K562 (cell line): ENCODE results near the gene ZNF316. TPM values are rescaled to one million over a fixed set of nuclear protein-coding genes. Genes with fewer than 3 reads are reported as not detected.
A peak's percentile ranks its signal among the peaks of the same experiment; 100 is the strongest.

ENCODE experiments used
- CEBPG ChIP-seq, 3 experiments: fragments of 200-800 bp in 1 of 3; sonication (Bioruptor generic) in 1 of 3; sonication (generic) in 1 of 3; formaldehyde crosslinking in 1 of 3; IDR thresholded peaks in 2 of 3; conservative IDR thresholded peaks in 1 of 3; 2 replicates each; pipeline versions ENCODE4 v1.6.1 to v1.8.0; 2016 to 2022; ENCODE audit warnings: missing compliant biosample characterization in 2 of 3, missing genetic modification characterization in 2 of 3, mild to moderate bottlenecking in 1 of 3, missing genetic modification reagents in 1 of 3
- KDM1A ChIP-seq, 2 experiments: fragments of 450-650 bp; IDR thresholded peaks; 2 replicates each; pipeline ENCODE4 v1.6.1; 2016; ENCODE audit warnings: mild to moderate bottlenecking in 2 of 2
- POLR2B ChIP-seq: fragments of 450-650 bp; IDR thresholded peaks from 2 replicates; pipeline ENCODE4 v1.6.1; 2018; ENCODE audit warnings: low read depth; ENCODE audit not compliant: partially characterized antibody
- TAF7 ChIP-seq: fragments of 450-650 bp; IDR thresholded peaks from 2 replicates; pipeline ENCODE4 v1.6.1; 2016; ENCODE audit warnings: missing genetic modification characterization, missing compliant biosample characterization
- ZBTB17 ChIP-seq: fragments of 450-650 bp; formaldehyde crosslinking; IDR thresholded peaks from 2 replicates; pipeline ENCODE4 v1.4.0; 2020; ENCODE audit warnings: mild to moderate bottlenecking
- ZNF507 ChIP-seq: conservative IDR thresholded peaks from 2 replicates; pipeline ENCODE4 v1.6.1; 2017; ENCODE audit warnings: missing genetic modification characterization, missing compliant biosample characterization
- polyA plus RNA-seq, 8 experiments: library from polyadenylated mRNA; depleted of rRNA in 4 of 8; stranded (reverse) in 5 of 8; unstranded in 3 of 8; fragments of >200 nt; fragmentation: Nextera tagmentation in 2 of 8; fragmentation: Illumina TruSeq in 1 of 8; extraction: Ambion mirVana in 2 of 8; extraction: Trizol in 1 of 8; gene quantifications; 2 replicates each; pipeline versions ENCODE4 v1.2.1 to v1.2.3, GENCODE V29; 2011 to 2014; ENCODE audit warnings: inconsistent platforms in 1 of 8, missing spikeins in 1 of 8
- total RNA-seq, 7 experiments: library from RNA; depleted of rRNA in 6 of 7; stranded (reverse); fragments of >200 nt in 6 of 7; fragmentation: Illumina TruSeq in 2 of 7; extraction: Trizol in 2 of 7; gene quantifications; 2 replicates each; pipeline versions ENCODE4 v1.2.1 to v1.2.3, GENCODE V29; 2011 to 2021; ENCODE audit warnings: low replicate concordance in 1 of 7
- TF ChIP-seq, protein P1 (sequence below), 3 experiments: IDR thresholded peaks in 2 of 3; conservative IDR thresholded peaks in 1 of 3; 2 replicates each; pipeline ENCODE4 v1.5.1; 2011 to 2012; ENCODE audit warnings: low read length in 3 of 3, mild to moderate bottlenecking in 3 of 3, control low read depth in 2 of 3, improper control_type of control experiment in 1 of 3, inconsistent platforms in 1 of 3, low read depth in 1 of 3, mixed read lengths in 1 of 3, moderate library complexity in 1 of 3; ENCODE audit not compliant: insufficient read depth in 2 of 3
- TF ChIP-seq, protein P2 (sequence below), 2 experiments: fragments of 450-650 bp; formaldehyde crosslinking in 1 of 2; IDR thresholded peaks; 2 replicates each; pipeline versions ENCODE4 v1.4.0 to v1.6.1; 2014 to 2020; ENCODE audit warnings: mild to moderate bottlenecking in 2 of 2, borderline replicate concordance in 1 of 2, low read depth in 1 of 2
- TF ChIP-seq, protein P3 (sequence below), 2 experiments: fragments of 450-650 bp in 1 of 2; IDR thresholded peaks; 2 replicates each; pipeline ENCODE4 v1.6.1; 2011 to 2017; ENCODE audit warnings: low read depth in 2 of 2, antibody characterized with exemption in 1 of 2, borderline replicate concordance in 1 of 2, low read length in 1 of 2, mild to moderate bottlenecking in 1 of 2, mixed read lengths in 1 of 2; ENCODE audit not compliant: control insufficient read depth in 1 of 2
- TF ChIP-seq, protein P4 (sequence below): fragments of 250-450 bp; sonication (Bioruptor Pico); IDR thresholded peaks from 2 replicates; pipeline ENCODE4 v1.6.1; 2021; ENCODE audit warnings: mild to moderate bottlenecking

ZNF316 gene
- total and polyA plus RNA-seq, 9 of the 15 experiments (the other 6 are each of a cell fraction or from before 2014, with no cell fraction given), result 0.10 to 34.0 (median 8.6) TPM

DNA sequence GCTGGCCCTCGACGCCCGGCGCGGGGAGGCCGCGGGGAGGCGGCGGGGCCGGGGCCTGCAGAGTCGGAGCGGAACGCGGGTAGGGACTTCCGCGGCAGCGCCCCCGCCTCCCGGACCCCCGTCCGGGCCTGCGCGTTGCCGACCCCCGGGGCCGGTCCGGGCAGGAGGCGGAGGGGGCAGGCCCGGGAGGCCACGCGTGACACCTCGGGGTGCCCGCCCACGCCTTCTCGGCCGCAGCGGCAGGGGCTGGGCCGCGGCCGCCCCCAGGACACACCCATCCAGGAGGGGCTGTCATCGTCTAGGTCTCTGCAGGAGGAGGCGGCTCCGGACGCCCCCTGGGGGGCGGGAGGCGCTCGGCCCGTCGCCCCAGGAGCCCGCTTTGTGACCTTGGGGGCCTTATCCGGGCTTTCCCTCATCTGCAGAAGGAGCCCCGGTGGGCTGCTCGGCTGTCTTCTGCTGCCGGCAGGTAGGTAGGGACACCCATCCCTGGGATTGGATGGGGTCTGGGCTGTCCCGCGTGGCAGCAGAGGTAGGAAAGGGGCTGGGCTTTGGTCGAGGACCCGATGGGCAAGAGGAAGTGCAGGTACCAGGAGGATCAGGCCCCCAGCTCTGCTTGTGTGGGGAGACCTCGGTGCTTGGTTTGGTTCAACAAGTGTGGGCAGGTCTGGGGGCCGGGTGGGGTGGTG is 569 bp downstream of the ZNF316 start (continued):
- TF ChIP-seq, protein P1, sequence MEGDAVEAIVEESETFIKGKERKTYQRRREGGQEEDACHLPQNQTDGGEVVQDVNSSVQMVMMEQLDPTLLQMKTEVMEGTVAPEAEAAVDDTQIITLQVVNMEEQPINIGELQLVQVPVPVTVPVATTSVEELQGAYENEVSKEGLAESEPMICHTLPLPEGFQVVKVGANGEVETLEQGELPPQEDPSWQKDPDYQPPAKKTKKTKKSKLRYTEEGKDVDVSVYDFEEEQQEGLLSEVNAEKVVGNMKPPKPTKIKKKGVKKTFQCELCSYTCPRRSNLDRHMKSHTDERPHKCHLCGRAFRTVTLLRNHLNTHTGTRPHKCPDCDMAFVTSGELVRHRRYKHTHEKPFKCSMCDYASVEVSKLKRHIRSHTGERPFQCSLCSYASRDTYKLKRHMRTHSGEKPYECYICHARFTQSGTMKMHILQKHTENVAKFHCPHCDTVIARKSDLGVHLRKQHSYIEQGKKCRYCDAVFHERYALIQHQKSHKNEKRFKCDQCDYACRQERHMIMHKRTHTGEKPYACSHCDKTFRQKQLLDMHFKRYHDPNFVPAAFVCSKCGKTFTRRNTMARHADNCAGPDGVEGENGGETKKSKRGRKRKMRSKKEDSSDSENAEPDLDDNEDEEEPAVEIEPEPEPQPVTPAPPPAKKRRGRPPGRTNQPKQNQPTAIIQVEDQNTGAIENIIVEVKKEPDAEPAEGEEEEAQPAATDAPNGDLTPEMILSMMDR (IDR thresholded peaks at IDR 0.05 in 2 of 3, conservative IDR thresholded peaks at IDR 0.05 in 1 of 3; ENCODE audit: insufficient read depth in 2 of 3, low read depth in 1 of 3, low read length in 3 of 3), result peak; percentile 52 to 58 (median 55)
- TF ChIP-seq CEBPG (CRISPR knock-in tag; IDR thresholded peaks at IDR 0.05), result no peak
- TF ChIP-seq CEBPG (tag; conservative IDR thresholded peaks at IDR 0.05 in 1 of 2, IDR thresholded peaks at IDR 0.05 in 1 of 2), result no peak
- no peak for TF ChIP-seq KDM1A (IDR thresholded peaks at IDR 0.05)
- TF ChIP-seq ZNF507 (tag), result no peak
- TF ChIP-seq, protein P2, sequence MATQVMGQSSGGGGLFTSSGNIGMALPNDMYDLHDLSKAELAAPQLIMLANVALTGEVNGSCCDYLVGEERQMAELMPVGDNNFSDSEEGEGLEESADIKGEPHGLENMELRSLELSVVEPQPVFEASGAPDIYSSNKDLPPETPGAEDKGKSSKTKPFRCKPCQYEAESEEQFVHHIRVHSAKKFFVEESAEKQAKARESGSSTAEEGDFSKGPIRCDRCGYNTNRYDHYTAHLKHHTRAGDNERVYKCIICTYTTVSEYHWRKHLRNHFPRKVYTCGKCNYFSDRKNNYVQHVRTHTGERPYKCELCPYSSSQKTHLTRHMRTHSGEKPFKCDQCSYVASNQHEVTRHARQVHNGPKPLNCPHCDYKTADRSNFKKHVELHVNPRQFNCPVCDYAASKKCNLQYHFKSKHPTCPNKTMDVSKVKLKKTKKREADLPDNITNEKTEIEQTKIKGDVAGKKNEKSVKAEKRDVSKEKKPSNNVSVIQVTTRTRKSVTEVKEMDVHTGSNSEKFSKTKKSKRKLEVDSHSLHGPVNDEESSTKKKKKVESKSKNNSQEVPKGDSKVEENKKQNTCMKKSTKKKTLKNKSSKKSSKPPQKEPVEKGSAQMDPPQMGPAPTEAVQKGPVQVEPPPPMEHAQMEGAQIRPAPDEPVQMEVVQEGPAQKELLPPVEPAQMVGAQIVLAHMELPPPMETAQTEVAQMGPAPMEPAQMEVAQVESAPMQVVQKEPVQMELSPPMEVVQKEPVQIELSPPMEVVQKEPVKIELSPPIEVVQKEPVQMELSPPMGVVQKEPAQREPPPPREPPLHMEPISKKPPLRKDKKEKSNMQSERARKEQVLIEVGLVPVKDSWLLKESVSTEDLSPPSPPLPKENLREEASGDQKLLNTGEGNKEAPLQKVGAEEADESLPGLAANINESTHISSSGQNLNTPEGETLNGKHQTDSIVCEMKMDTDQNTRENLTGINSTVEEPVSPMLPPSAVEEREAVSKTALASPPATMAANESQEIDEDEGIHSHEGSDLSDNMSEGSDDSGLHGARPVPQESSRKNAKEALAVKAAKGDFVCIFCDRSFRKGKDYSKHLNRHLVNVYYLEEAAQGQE (IDR thresholded peaks at IDR 0.05; ENCODE audit: borderline replicate concordance), result no peak
- TF ChIP-seq, protein P2 (CRISPR knock-in tag; IDR thresholded peaks at IDR 0.05; ENCODE audit: low read depth), result peak; percentile 52; the same call in 1 of the 2 replicates
- peak; percentile 26; the same call in 1 of the 2 replicates for TF ChIP-seq ZBTB17
- TF ChIP-seq, protein P3, sequence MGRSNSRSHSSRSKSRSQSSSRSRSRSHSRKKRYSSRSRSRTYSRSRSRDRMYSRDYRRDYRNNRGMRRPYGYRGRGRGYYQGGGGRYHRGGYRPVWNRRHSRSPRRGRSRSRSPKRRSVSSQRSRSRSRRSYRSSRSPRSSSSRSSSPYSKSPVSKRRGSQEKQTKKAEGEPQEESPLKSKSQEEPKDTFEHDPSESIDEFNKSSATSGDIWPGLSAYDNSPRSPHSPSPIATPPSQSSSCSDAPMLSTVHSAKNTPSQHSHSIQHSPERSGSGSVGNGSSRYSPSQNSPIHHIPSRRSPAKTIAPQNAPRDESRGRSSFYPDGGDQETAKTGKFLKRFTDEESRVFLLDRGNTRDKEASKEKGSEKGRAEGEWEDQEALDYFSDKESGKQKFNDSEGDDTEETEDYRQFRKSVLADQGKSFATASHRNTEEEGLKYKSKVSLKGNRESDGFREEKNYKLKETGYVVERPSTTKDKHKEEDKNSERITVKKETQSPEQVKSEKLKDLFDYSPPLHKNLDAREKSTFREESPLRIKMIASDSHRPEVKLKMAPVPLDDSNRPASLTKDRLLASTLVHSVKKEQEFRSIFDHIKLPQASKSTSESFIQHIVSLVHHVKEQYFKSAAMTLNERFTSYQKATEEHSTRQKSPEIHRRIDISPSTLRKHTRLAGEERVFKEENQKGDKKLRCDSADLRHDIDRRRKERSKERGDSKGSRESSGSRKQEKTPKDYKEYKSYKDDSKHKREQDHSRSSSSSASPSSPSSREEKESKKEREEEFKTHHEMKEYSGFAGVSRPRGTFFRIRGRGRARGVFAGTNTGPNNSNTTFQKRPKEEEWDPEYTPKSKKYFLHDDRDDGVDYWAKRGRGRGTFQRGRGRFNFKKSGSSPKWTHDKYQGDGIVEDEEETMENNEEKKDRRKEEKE (IDR thresholded peaks at IDR 0.05; ENCODE audit: borderline replicate concordance in 1 of 2, control insufficient read depth in 1 of 2, low read depth in 2 of 2, low read length in 1 of 2), result 0 out of 4 replicates have a peak, but pooled peaks of 1 of the 2 experiments have one; percentile 52
- TF ChIP-seq, protein P4, sequence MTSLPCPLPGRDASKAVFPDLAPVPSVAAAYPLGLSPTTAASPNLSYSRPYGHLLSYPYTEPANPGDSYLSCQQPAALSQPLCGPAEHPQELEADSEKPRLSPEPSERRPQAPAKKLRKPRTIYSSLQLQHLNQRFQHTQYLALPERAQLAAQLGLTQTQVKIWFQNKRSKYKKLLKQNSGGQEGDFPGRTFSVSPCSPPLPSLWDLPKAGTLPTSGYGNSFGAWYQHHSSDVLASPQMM (CRISPR knock-in tag), result no peak
- TF ChIP-seq TAF7 (tag), result no peak
- TF ChIP-seq POLR2B, result no peak
